ENCODE measurements around the gene ASAP3. TPM values are rescaled to one million over a fixed set of nuclear protein-coding genes. Genes with fewer than 3 reads are reported as not detected.

The ASAP3 gene
- total and polyA plus RNA-seq, 2 of the 13 experiments (the other 11 are each of a cell fraction or from before 2014, with no cell fraction given): 32.6 to 37.0 TPM

- TF ChIP-seq CENPBD1 (CRISPR knock-in tag; IDR thresholded peaks at IDR 0.05; ENCODE audit: borderline replicate concordance, low read depth) (no peak), TBX2 (CRISPR knock-in tag; IDR thresholded peaks at IDR 0.05; ENCODE audit: borderline replicate concordance) (peak; percentile 94), ZFP36L1 (CRISPR knock-in tag; IDR thresholded peaks at IDR 0.05) (no peak), ZSCAN22 (CRISPR knock-in tag; IDR thresholded peaks at IDR 0.05) (no peak), FOXK2 (IDR thresholded peaks at IDR 0.05) (peak; percentile 60; the same call in 1 of the 2 replicates), ZNF746 (CRISPR knock-in tag; IDR thresholded peaks at IDR 0.05) (0 out of 2 replicates have a peak, but pooled peaks have one; percentile 23), POLR2A (IDR thresholded peaks at IDR 0.05; ENCODE audit: insufficient read depth in 1 of 2, low read depth in 2 of 2, low read length in 2 of 2) (peak; percentile 75 to 82), HOMEZ (CRISPR knock-in tag; IDR thresholded peaks at IDR 0.05; ENCODE audit: low read depth) (peak; percentile 63; the same call in 1 of the 2 replicates), ZNF720 (CRISPR knock-in tag; IDR thresholded peaks at IDR 0.05) (no peak), ZNF891 (CRISPR knock-in tag; IDR thresholded peaks at IDR 0.05) (0 out of 2 replicates have a peak, but pooled peaks have one; percentile 56), MYNN (CRISPR knock-in tag; IDR thresholded peaks at IDR 0.05; ENCODE audit: low read depth) (peak; percentile 70; the same call in 1 of the 2 replicates), TEAD3 (CRISPR knock-in tag; optimal IDR thresholded peaks at IDR 0.05; ENCODE audit: borderline replicate concordance) (peak; percentile 38), ZNF317 (CRISPR knock-in tag; IDR thresholded peaks at IDR 0.05) (peak; percentile 76), KDM5A (IDR thresholded peaks at IDR 0.05; ENCODE audit: borderline replicate concordance, low read length) (no peak), ZBTB20 (CRISPR knock-in tag; IDR thresholded peaks at IDR 0.05; ENCODE audit: borderline replicate concordance, low read depth) (peak; percentile 59; the same call in 1 of the 2 replicates), XBP1 (CRISPR knock-in tag; IDR thresholded peaks at IDR 0.05) (no peak), LRRFIP1 (CRISPR knock-in tag; conservative IDR thresholded peaks at IDR 0.05) (no peak), ZNF713 (CRISPR knock-in tag; IDR thresholded peaks at IDR 0.05) (peak; percentile 41; the same call in 1 of the 2 replicates), ZBTB46 (CRISPR knock-in tag; IDR thresholded peaks at IDR 0.05; ENCODE audit: borderline replicate concordance) (no peak), NFIC (IDR thresholded peaks at IDR 0.05; ENCODE audit: low read length) (no peak), EZH2 (conservative IDR thresholded peaks at IDR 0.05; ENCODE audit: low read depth, low read length) (no peak), MTF2 (CRISPR knock-in tag; IDR thresholded peaks at IDR 0.05; ENCODE audit: borderline replicate concordance) (no peak), SMARCE1 (IDR thresholded peaks at IDR 0.05; ENCODE audit: borderline replicate concordance) (no peak), ZNF761 (CRISPR knock-in tag; conservative IDR thresholded peaks at IDR 0.05) (no peak), ZNF562 (CRISPR knock-in tag; IDR thresholded peaks at IDR 0.05; ENCODE audit: borderline replicate concordance) (no peak), ZNF138 (CRISPR knock-in tag; IDR thresholded peaks at IDR 0.05; ENCODE audit: low read depth) (peak; percentile 64; the same call in 1 of the 2 replicates)
Observed at GRCh38 chr1:23478896-23479665, 4.9 kb downstream of the ASAP3 start (continued).

Data from HepG2 (cell line).